ENCODE results near the gene NPW. TPM values are rescaled to one million over a fixed set of nuclear protein-coding genes. Genes with fewer than 3 reads are reported as not detected.
A peak's percentile ranks its signal among the peaks of the same experiment; 100 is the strongest.

The NPW gene
- total and polyA plus RNA-seq, 2 experiments from 2014 or later = 3.3 to 38.6 TPM

DNA sequence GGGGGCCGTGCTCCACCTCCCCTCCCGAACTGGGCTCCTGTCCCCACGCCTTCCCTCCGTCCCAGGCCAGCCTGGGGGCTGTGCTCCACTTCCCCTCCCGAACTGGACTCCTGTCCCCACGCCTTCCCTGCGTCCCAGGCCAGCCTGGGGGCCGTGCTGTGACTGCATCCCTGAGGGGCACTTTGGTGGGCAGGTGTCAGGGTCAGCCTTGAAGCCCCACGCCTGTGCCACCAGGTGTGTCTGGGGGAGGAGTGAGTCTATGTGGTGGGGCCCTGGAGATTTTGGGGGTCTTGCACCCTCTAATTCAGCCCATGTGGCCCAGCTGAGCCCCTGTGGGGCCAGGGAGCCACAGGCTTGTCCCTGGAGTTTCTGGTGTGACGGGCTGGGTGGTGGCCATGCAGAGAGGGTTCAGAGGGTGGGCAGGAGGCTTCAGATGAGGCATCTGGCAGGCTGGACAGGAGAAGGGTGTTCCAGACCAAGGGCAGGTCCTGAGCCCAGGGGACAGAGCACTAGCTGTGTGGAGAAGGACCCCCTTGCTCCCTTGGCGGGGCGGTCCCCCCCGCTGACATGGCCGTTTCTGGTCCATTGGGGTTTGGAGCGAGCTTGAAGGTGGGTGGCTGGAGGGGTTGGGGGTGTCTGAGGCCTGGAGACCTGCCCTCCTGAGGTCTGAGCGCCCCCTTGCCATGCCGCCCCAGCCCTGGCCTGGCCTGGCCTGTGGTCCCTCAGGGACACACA is 15.3 kb downstream of the NPW start:
- DNase-seq (ENCODE audit: low read depth in 1 of 2, low spot score in 1 of 2) = no peak
- no peaks in the 10 kb centered on the region for H3K9me3 ChIP-seq (ENCODE audit: low read depth)
- no peak overlapping the region for H3K27ac ChIP-seq
- no peak overlapping the region for H3K4me3 ChIP-seq
- no peaks in the 10 kb centered on the region for H3K27me3 ChIP-seq
- H3K4me1 ChIP-seq (ENCODE audit: low read depth) = peaks cover 7% of the 10 kb centered on the region
- TF ChIP-seq, protein P1, sequence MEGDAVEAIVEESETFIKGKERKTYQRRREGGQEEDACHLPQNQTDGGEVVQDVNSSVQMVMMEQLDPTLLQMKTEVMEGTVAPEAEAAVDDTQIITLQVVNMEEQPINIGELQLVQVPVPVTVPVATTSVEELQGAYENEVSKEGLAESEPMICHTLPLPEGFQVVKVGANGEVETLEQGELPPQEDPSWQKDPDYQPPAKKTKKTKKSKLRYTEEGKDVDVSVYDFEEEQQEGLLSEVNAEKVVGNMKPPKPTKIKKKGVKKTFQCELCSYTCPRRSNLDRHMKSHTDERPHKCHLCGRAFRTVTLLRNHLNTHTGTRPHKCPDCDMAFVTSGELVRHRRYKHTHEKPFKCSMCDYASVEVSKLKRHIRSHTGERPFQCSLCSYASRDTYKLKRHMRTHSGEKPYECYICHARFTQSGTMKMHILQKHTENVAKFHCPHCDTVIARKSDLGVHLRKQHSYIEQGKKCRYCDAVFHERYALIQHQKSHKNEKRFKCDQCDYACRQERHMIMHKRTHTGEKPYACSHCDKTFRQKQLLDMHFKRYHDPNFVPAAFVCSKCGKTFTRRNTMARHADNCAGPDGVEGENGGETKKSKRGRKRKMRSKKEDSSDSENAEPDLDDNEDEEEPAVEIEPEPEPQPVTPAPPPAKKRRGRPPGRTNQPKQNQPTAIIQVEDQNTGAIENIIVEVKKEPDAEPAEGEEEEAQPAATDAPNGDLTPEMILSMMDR (IDR thresholded peaks at IDR 0.05; ENCODE audit: low read depth, low read length) = no peak
- H3K36me3 ChIP-seq = no peaks in the 10 kb centered on the region

DNA sequence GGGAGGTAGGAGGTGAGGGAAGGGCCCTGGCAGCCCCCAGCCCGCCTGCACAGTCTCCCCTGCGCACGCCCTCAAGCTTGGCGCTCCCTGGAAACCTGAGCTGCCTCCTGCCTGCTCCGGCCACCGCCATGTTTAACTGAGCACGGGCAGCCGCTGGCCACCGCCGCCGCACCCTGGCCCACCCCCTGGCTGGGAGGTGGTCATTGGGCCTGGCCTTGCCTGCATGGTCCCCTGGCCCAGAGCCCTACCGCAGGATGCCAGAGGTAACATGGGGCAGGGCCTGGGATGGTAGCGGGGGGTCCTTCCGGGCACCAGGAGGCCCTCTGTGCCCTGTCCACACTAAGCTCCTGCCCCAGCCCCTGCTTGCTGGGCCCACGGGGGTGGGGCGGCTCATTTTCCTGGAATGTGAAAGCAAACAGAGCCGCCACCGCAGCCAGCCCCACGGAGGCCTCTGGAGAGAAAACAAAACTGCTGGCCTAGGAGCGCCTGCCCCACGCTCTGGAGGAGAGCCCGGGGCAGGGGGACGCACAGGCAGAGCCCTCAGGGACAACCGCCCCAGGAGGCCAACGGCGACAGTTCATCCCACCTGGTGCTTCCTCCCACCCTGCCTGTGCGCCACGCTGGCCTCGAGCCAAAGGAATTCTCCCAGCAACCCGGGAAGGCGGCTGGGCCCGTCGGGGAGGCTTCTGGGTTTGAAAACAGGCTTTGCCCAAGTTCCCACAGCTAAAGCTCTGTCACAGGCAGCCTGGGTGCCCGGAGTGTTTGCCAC is 16.0 kb downstream of the NPW start:
- H3K4me1 ChIP-seq (ENCODE audit: low read depth) = peaks cover 7% of the 10 kb centered on the region
- H3K36me3 ChIP-seq = no peaks in the 10 kb centered on the region
- H3K27me3 ChIP-seq = no peaks in the 10 kb centered on the region
- H3K9me3 ChIP-seq (ENCODE audit: low read depth) = no peaks in the 10 kb centered on the region
- DNase-seq (ENCODE audit: low read depth in 1 of 2, low spot score in 1 of 2) = peak in 1 of 2 donors; percentile 82
- H3K4me3 ChIP-seq = no peak overlapping the region
- TF ChIP-seq, protein P1 (IDR thresholded peaks at IDR 0.05; ENCODE audit: low read depth, low read length) = no peak
- H3K27ac ChIP-seq = peak overlapping the region; percentile 26

DNA sequence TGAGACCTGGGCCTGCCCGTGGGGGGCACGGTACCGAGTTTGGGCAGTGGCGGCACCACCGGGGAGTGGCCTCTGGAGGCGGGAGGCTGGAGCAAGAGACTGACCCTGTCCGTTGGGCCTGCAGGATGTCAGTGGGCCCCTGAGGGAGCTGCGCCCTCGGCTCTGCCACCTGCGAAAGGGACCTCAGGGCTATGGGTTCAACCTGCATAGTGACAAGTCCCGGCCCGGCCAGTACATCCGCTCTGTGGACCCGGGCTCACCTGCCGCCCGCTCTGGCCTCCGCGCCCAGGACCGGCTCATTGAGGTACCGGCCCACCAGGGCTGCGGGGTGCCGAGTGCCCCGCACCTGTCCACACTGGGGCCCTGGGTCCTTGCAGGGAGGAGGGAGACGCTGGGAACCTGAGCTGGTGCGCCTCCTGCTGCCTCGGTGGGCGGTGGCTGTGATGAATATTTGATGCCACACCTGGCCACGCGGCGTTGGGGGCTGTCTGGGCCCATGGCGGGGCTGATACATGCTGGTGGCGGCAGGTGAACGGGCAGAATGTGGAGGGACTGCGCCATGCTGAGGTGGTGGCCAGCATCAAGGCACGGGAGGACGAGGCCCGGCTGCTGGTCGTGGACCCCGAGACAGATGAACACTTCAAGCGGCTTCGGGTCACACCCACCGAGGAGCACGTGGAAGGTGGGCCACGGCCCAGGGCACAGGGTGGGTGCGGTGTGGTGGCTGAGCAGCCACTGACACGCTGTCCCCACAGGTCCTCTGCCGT is 16.8 kb downstream of the NPW start:
- peak overlapping the region; percentile 26 for H3K27ac ChIP-seq
- no peaks in the 10 kb centered on the region for H3K27me3 ChIP-seq
- H3K4me3 ChIP-seq = no peak overlapping the region
- DNase-seq (ENCODE audit: low read depth in 1 of 2, low spot score in 1 of 2) = no peak
- H3K9me3 ChIP-seq (ENCODE audit: low read depth) = no peaks in the 10 kb centered on the region
- H3K4me1 ChIP-seq (ENCODE audit: low read depth) = peaks cover 9% of the 10 kb centered on the region
- TF ChIP-seq, protein P1 (IDR thresholded peaks at IDR 0.05; ENCODE audit: low read depth, low read length) = no peak
- no peaks in the 10 kb centered on the region for H3K36me3 ChIP-seq

DNA sequence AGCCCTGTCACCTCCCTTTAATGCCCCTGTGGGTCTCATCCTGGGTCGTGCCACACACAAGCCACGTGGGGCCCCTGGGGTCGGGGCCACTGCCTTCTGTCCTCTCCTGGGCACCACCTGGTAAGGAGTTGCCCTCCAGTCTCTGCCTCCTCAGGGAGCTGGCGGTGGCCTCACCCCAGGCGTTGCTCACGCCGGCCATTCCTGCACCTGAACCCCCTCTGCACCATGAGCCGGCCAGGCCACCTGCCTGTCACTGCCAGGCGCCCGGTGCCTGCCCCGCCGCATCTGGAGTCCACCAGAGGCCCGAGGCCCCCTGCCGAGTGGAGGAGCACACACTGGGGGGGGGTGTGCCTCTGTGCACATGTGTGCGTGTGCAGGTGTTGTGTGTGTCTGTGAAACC is 17.5 kb downstream of the NPW start:
- H3K27ac ChIP-seq = no peak overlapping the region
- no peak for DNase-seq (ENCODE audit: low read depth in 1 of 2, low spot score in 1 of 2)
- no peaks in the 10 kb centered on the region for H3K9me3 ChIP-seq (ENCODE audit: low read depth)
- no peaks in the 10 kb centered on the region for H3K27me3 ChIP-seq
- TF ChIP-seq, protein P1 (IDR thresholded peaks at IDR 0.05; ENCODE audit: low read depth, low read length) = no peak
- H3K4me3 ChIP-seq = no peak overlapping the region
- no peaks in the 10 kb centered on the region for H3K36me3 ChIP-seq
- peaks cover 16% of the 10 kb centered on the region for H3K4me1 ChIP-seq (ENCODE audit: low read depth)

DNA sequence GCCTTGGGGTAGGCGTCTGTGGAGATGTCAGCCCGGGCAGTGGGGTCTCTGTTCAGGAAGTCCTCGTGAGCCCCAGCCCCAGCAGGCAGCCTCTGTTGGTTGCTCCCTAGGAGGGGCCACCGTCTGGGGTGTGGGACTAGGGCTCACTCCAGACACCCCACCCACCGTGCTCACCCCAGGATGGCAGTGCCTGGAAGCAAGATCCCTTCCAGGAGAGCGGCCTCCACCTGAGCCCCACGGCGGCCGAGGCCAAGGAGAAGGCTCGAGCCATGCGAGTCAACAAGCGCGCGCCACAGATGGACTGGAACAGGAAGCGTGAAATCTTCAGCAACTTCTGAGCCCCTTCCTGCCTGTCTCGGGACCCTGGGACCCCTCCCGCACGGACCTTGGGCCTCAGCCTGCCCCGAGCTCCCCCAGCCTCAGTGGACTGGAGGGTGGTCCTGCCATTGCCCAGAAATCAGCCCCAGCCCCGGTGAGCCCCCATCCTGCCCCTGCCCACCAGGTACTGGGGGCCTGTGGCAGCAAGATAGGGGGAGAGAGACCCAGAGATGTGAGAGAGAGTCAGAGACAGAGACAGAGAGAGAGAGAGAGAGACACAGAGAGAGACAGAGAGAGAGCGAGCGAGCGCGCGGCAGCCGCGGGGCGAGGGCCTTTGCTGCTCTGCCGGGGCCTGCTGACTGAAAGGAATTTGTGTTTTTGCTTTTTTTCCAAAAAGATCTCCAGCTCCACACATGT is 18.2 kb downstream of the NPW start:
- Histone ChIP-seq H3K4me3 (no peak overlapping the region), H3K4me1 (ENCODE audit: low read depth) (peaks cover 20% of the 10 kb centered on the region), H3K9me3 (ENCODE audit: low read depth) (no peaks in the 10 kb centered on the region), H3K36me3 (no peaks in the 10 kb centered on the region), H3K27ac (no peak overlapping the region), H3K27me3 (no peaks in the 10 kb centered on the region)
- TF ChIP-seq, protein P1 (IDR thresholded peaks at IDR 0.05; ENCODE audit: low read depth, low read length) = no peak
- DNase-seq (ENCODE audit: low read depth in 1 of 2, low spot score in 1 of 2) = no peak

Measured in cardiac muscle cell (in vitro differentiated cells and primary cell).